ENCODE data around the gene B4GALT1. TPM values are rescaled to one million over a fixed set of nuclear protein-coding genes. Genes with fewer than 3 reads are reported as not detected.

The B4GALT1 gene
- total RNA-seq, 1 donor from 2014 or later: 118 TPM

DNA sequence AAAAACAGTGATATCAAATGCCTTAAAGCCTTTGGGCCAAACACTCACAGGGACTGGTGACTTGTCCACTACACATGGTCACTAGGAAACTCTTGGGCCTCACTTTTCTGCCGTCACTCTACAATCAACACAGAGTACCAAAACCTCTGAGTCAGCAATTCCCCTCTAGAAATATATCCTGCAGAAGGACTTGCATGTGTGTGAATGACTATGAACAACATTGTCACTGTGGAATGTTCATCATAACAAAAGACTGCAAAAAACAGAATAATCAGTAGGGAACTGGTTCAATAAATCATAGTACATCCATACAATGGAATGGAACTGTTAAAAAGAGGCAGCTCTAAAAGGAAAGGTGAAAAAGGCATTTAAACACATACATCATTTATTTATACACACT is 46.5 kb downstream of the B4GALT1 start:
- DNase-seq: no peak
- intact Hi-C loops (cut with micrococcal nuclease): no loop called here
- H3K36me3 Mint-ChIP-seq (ENCODE audit: low read depth): peaks cover 79% of the 10 kb centered on the region
- no peaks in the 10 kb centered on the region for H3K27me3 Mint-ChIP-seq
- no peaks in the 10 kb centered on the region for H3K9me3 Mint-ChIP-seq
- H3K4me1 Mint-ChIP-seq: peaks cover 80% of the 10 kb centered on the region
- TF ChIP-seq, protein P1, sequence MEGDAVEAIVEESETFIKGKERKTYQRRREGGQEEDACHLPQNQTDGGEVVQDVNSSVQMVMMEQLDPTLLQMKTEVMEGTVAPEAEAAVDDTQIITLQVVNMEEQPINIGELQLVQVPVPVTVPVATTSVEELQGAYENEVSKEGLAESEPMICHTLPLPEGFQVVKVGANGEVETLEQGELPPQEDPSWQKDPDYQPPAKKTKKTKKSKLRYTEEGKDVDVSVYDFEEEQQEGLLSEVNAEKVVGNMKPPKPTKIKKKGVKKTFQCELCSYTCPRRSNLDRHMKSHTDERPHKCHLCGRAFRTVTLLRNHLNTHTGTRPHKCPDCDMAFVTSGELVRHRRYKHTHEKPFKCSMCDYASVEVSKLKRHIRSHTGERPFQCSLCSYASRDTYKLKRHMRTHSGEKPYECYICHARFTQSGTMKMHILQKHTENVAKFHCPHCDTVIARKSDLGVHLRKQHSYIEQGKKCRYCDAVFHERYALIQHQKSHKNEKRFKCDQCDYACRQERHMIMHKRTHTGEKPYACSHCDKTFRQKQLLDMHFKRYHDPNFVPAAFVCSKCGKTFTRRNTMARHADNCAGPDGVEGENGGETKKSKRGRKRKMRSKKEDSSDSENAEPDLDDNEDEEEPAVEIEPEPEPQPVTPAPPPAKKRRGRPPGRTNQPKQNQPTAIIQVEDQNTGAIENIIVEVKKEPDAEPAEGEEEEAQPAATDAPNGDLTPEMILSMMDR (IDR thresholded peaks at IDR 0.05): no peak
- CTCF ChIA-PET: interaction anchor here (0.6 to 1.3 kb wide), 3 partner anchors 41 to 106 kb away, joined by 3 to 5 read pairs (median 3); no protein-coding TSS in a partner anchor
- peak overlapping the region; percentile 65 for H3K27ac Mint-ChIP-seq
- POLR2A ChIA-PET: interaction anchor here (0.6 to 1.2 kb wide), 3 partner anchors 45 to 49 kb away, joined by 3 to 5 read pairs (median 4); partner anchors contain the start of gene B4GALT1
- H3K4me3 Mint-ChIP-seq: no peak overlapping the region
- no peak for ATAC-seq (ENCODE audit: low read depth)

DNA sequence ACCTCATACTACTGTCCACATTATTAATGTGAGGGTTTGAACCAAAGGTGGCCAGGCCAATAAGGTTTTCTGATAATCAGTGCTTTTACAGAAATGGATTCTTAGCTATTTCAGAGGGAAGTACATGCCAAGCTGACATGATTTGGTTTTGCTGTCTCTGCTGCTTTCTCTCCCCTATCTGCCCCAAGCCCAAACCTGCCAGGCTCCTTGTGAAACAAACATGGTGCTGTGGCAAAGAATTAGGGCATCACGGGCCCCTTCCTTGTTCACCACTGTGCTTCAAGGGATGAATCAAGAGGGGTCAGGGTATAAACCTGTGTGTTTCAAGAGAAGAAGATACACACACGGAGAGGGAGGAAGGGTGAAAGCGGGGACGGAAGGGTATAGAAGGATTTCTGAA is 49.3 kb downstream of the B4GALT1 start:
- TF ChIP-seq, protein P1 (IDR thresholded peaks at IDR 0.05): no peak
- ATAC-seq (ENCODE audit: low read depth): no peak
- no peaks in the 10 kb centered on the region for H3K9me3 Mint-ChIP-seq
- peaks cover 80% of the 10 kb centered on the region for H3K36me3 Mint-ChIP-seq (ENCODE audit: low read depth)
- ChIA-PET CTCF (no interaction called here), POLR2A (interaction anchor here (0.7 to 2.9 kb wide), 6 partner anchors 8 to 50 kb away, joined by 3 to 29 read pairs (median 8); partner anchors contain the start of gene B4GALT1)
- no peak overlapping the region for H3K4me3 Mint-ChIP-seq
- intact Hi-C loops (cut with micrococcal nuclease): loop anchor here (2.0 kb wide), 1 partner anchor 13 kb away; no protein-coding TSS in a partner anchor
- no peaks in the 10 kb centered on the region for H3K27me3 Mint-ChIP-seq
- peak overlapping the region; percentile 92 for H3K27ac Mint-ChIP-seq
- DNase-seq: no peak
- H3K4me1 Mint-ChIP-seq: peaks cover 62% of the 10 kb centered on the region

DNA sequence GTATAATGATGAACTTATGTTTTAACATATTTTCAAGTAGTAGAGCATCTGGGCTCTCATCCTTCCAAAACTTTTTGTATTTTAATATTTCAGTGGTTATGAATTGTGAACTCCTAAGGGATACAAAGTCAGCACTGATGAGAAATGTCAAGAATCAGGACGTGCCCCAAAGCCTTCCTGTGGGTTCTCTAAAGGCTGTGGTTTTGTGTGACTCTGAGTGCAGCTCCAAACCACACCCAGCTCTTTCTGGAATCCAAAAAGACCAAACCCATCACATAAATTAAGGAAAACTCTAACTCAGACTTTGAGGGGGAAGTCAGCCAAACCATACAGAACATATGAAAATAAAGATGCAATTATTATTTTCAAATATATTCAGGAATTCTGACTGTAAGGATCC is 49.8 kb downstream of the B4GALT1 start:
- H3K9me3 Mint-ChIP-seq: no peaks in the 10 kb centered on the region
- TF ChIP-seq, protein P1 (IDR thresholded peaks at IDR 0.05): no peak
- ChIA-PET CTCF (no interaction called here), POLR2A (interaction anchor here (0.7 to 2.9 kb wide), 8 partner anchors 8 to 50 kb away, joined by 3 to 29 read pairs (median 4); partner anchors contain the start of gene B4GALT1)
- DNase-seq: no peak
- peak overlapping the region; percentile 70 for H3K4me3 Mint-ChIP-seq
- ATAC-seq (ENCODE audit: low read depth): no peak
- H3K27me3 Mint-ChIP-seq: no peaks in the 10 kb centered on the region
- H3K36me3 Mint-ChIP-seq (ENCODE audit: low read depth): peaks cover 81% of the 10 kb centered on the region
- H3K27ac Mint-ChIP-seq: peak overlapping the region; percentile 92
- peaks cover 62% of the 10 kb centered on the region for H3K4me1 Mint-ChIP-seq
- intact Hi-C loops (cut with micrococcal nuclease): loop anchor here (2.0 kb wide), 1 partner anchor 13 kb away; no protein-coding TSS in a partner anchor

DNA sequence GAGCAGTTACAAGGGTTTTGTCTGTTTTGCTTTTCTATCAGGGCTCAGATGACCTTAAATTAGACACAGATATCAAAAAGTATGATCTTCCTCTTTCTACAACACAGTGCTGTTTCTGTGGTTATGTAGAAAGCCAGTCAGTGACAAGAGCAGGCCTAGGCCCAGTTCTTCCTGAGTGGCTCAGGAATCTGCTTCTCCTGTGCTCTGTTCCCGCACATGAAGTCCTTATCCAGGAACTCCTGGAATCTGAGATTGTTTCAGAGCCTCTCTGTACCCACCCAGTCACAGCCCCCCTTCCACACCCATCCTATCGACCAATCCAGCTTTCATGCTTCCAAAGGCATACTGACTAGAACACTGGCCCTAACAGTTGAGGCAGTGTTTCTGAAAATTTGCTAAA is 50.3 kb downstream of the B4GALT1 start:
- peak overlapping the region; percentile 70 for H3K4me3 Mint-ChIP-seq
- POLR2A ChIA-PET: interaction anchor here (0.7 to 2.9 kb wide), 8 partner anchors 9 to 51 kb away, joined by 3 to 29 read pairs (median 4); partner anchors contain the start of gene B4GALT1
- H3K36me3 Mint-ChIP-seq (ENCODE audit: low read depth): peaks cover 83% of the 10 kb centered on the region
- ATAC-seq (ENCODE audit: low read depth) (peak; percentile 86), DNase-seq (no peak)
- no peaks in the 10 kb centered on the region for H3K27me3 Mint-ChIP-seq
- H3K4me1 Mint-ChIP-seq: peaks cover 62% of the 10 kb centered on the region
- intact Hi-C loops (cut with micrococcal nuclease): loop anchor here (1.0 to 2.0 kb wide), 3 partner anchors 7 to 14 kb away; no protein-coding TSS in a partner anchor
- CTCF ChIA-PET: interaction anchor here (1.0 to 2.1 kb wide), 2 partner anchors 13 to 110 kb away, joined by 3 to 8 read pairs; no protein-coding TSS in a partner anchor
- H3K9me3 Mint-ChIP-seq: no peaks in the 10 kb centered on the region
- peak overlapping the region; percentile 92 for H3K27ac Mint-ChIP-seq
- TF ChIP-seq, protein P1 (IDR thresholded peaks at IDR 0.05): no peak

DNA sequence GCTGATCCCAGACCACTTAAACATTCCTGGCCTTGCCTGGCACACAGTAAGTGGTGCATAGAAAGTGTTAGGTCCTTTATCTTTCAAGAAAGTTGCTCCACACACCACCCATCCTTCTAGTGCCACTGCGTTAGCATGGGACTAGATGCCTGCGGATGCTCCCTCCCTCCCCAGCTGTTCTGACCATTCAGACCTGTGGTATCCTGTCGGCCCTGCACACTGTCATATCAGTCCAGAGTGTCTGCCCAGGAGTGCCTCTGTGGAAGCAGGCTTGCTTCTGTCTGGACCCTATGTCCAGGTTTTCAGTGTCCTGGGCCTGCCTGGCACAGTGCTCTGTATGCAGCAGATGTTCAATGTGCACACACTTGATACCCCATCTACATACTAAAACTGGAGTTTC is 52.4 kb downstream of the B4GALT1 start:
- H3K9me3 Mint-ChIP-seq: no peaks in the 10 kb centered on the region
- no peak overlapping the region for H3K4me3 Mint-ChIP-seq
- no peaks in the 10 kb centered on the region for H3K27me3 Mint-ChIP-seq
- H3K4me1 Mint-ChIP-seq: peaks cover 60% of the 10 kb centered on the region
- intact Hi-C loops (cut with micrococcal nuclease): no loop called here
- TF ChIP-seq, protein P1 (IDR thresholded peaks at IDR 0.05): no peak
- peaks cover 84% of the 10 kb centered on the region for H3K36me3 Mint-ChIP-seq (ENCODE audit: low read depth)
- ChIA-PET CTCF (interaction anchor here (2.1 kb wide), 1 partner anchor 112 kb away, joined by 8 read pairs; no protein-coding TSS in a partner anchor), POLR2A (no interaction called here)
- peak overlapping the region; percentile 16 for H3K27ac Mint-ChIP-seq
- no peak for DNase-seq
- ATAC-seq (ENCODE audit: low read depth): no peak

Measured in activated B cell treated with CpG ODN at 0.5 μM for 24 hours (primary cell).